ENCODE data around the gene SOD2.

- TF ChIP-seq EZH2 (IDR thresholded peaks at IDR 0.05; ENCODE audit: borderline replicate concordance, insufficient read depth, low read length, poor library complexity, severe bottlenecking) (no peak), CTCF (IDR thresholded peaks at IDR 0.05; ENCODE audit: poor library complexity, severe bottlenecking) (no peak), MXI1 (conservative IDR thresholded peaks at IDR 0.05; ENCODE audit: poor library complexity, severe bottlenecking) (no peak), RAD21 (conservative IDR thresholded peaks at IDR 0.05) (no peak), REST (IDR thresholded peaks at IDR 0.05; ENCODE audit: borderline replicate concordance) (no peak), POLR2AphosphoS5 (IDR thresholded peaks at IDR 0.05) (no peak), EP300 (conservative IDR thresholded peaks at IDR 0.05; ENCODE audit: poor library complexity, severe bottlenecking) (no peak), TAF1 (IDR thresholded peaks at IDR 0.05; ENCODE audit: low read depth) (no peak), SMC3 (conservative IDR thresholded peaks at IDR 0.05; ENCODE audit: poor library complexity) (no peak)
Measured at GRCh38 chr6:159701413-159701999, 8.5 kb upstream of the SOD2 start.

All from neural cell (in vitro differentiated cells).